SU-DHL-6 (cell line): ENCODE results near the gene ZNF580.

Experiments
- H2AFZ ChIP-seq: fragments of 200-600 bp; sonication (generic); 2 replicates; pipeline ENCODE4 v1.6.1; 2014; ENCODE audit warnings: low read depth, mild to moderate bottlenecking, moderate library complexity, mixed read lengths, antibody characterized with exemption, low read length; ENCODE audit not compliant: severe bottlenecking
- H3F3A ChIP-seq: fragments of 200-600 bp; shearing (Covaris generic); 2 replicates; pipeline ENCODE4 v1.6.0; 2016; ENCODE audit warnings: antibody characterized with exemption, mild to moderate bottlenecking; ENCODE audit not compliant: insufficient read depth
- H3K27ac ChIP-seq: fragments of 200-600 bp; sonication (generic); 2 replicates; pipeline ENCODE4 v1.5.1; 2016; ENCODE audit warnings: low read depth, mild to moderate bottlenecking, low read length, moderate library complexity, mixed read lengths
- H3K27me3 ChIP-seq: fragments of 200-600 bp; sonication (generic), shearing (Covaris generic); 2 replicates; pipeline ENCODE4 v1.6.0; 2014; ENCODE audit warnings: mild to moderate bottlenecking, low read length
- H3K36me3 ChIP-seq: fragments of 200-600 bp; sonication (generic); 2 replicates; pipeline ENCODE4 v1.6.1; 2014; ENCODE audit warnings: mild to moderate bottlenecking, low read length, mixed read lengths
- H3K4me2 ChIP-seq: fragments of 300-600, 200-600 bp; shearing (Covaris generic), sonication (generic); 2 replicates; pipeline ENCODE4 v1.6.0; 2014; ENCODE audit warnings: low read length, low read depth, mild to moderate bottlenecking; ENCODE audit not compliant: poor library complexity, severe bottlenecking
- H3K4me3 ChIP-seq: fragments of 200-600 bp; sonication (generic); 2 replicates; pipeline ENCODE4 v1.5.1; 2014; ENCODE audit warnings: antibody characterized with exemption, low read length, mild to moderate bottlenecking, mixed read lengths; ENCODE audit not compliant: insufficient read depth, poor library complexity, severe bottlenecking
- H3K79me2 ChIP-seq: fragments of 200-600 bp; sonication (generic); 2 replicates; pipeline ENCODE4 v1.6.1; 2014; ENCODE audit warnings: mild to moderate bottlenecking, low read length, moderate library complexity; ENCODE audit not compliant: insufficient read depth
- H3K9ac ChIP-seq: fragments of 200-600 bp; sonication (generic); 2 replicates; pipeline ENCODE4 v1.7.0; 2014; ENCODE audit warnings: mild to moderate bottlenecking, low read length
- H3K9me2 ChIP-seq: fragments of 200-600 bp; sonication (generic); replicated peaks from 2 replicates; pipeline ENCODE4 v1.6.1; 2014; ENCODE audit warnings: low read length; ENCODE audit not compliant: insufficient read depth
- H3K9me3 ChIP-seq: fragments of 200-600 bp; sonication (generic); 2 replicates; pipeline ENCODE4 v1.6.1; 2014; ENCODE audit warnings: low read length, mixed read lengths; ENCODE audit not compliant: insufficient read depth
- H4K20me1 ChIP-seq: fragments of 200-600 bp; sonication (generic); 2 replicates; pipeline ENCODE4 v1.6.1; 2014; ENCODE audit warnings: low read depth, mild to moderate bottlenecking, antibody characterized with exemption, low read length, moderate library complexity, mixed read lengths
- EZH2phosphoT487 ChIP-seq: fragments of 200-600 bp; sonication (generic), shearing (Covaris generic); conservative IDR thresholded peaks from 2 replicates; pipeline ENCODE4 v1.6.1; 2018; ENCODE audit warnings: mild to moderate bottlenecking, antibody characterized with exemption, low read length, moderate library complexity, mixed read lengths
- TF ChIP-seq, protein P1 (sequence below): fragments of 200-600 bp; sonication (generic); IDR thresholded peaks from one replicate; pipeline ENCODE4 v1.5.1; 2017; ENCODE audit warnings: antibody characterized with exemption, mild to moderate bottlenecking, low read length, moderate library complexity; ENCODE audit not compliant: insufficient read depth, poor library complexity, severe bottlenecking

The ZNF580 gene

DNA sequence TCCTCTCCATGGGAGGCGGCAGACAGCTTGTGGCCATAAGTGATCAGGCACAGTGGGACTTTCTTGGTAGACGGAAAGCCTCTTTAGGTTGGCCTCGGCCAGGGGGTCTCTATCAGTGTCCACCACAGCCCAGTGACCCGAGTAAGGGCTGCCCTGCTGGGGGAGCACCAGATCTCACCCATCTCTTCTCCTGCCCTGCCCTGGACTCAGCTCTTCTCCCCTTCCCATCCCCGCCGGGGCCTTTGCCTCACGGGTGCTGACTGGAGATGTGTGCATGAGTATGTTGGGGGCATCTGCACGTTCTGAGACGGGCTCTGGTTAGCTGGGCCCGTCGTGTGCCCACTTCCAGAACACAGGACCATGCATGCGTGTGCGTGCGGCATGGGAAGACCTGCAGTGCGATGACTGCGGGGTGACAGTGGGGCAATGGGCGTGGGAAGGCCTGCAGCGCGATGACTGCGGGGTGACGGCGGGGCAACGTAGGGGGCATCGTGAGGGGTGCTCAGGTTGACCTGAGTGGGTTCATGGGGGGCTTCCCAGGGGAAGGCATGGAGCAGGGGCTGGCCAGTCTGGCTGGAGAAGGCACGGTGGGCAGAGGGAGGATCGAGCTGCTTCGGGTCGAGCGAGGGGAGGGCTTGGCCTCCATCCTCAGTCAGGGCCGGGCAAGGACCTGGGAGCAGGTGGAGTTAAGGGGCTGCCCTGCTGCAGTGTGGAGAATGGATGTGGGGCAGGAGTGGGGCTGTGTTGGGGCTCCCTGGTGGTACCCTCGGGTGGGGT, 50.2 kb downstream of the ZNF580 start:
- Histone ChIP-seq H3K9me3 (no peaks in the 10 kb centered on the region), H3K4me3 (no peak overlapping the region), H3K9me2 (no peaks in the 10 kb centered on the region), H3K4me2 (no peak overlapping the region), H4K20me1 (no peaks in the 10 kb centered on the region), H3K79me2 (peaks cover 13% of the 10 kb centered on the region; the same call in 1 of the 2 replicates), H2AFZ (no peak overlapping the region), H3K27ac (no peak overlapping the region), H3K27me3 (no peaks in the 10 kb centered on the region), H3K36me3 (no peaks in the 10 kb centered on the region), H3K9ac (no peak overlapping the region), H3F3A (no peaks in the 10 kb centered on the region)
- TF ChIP-seq, protein P1, sequence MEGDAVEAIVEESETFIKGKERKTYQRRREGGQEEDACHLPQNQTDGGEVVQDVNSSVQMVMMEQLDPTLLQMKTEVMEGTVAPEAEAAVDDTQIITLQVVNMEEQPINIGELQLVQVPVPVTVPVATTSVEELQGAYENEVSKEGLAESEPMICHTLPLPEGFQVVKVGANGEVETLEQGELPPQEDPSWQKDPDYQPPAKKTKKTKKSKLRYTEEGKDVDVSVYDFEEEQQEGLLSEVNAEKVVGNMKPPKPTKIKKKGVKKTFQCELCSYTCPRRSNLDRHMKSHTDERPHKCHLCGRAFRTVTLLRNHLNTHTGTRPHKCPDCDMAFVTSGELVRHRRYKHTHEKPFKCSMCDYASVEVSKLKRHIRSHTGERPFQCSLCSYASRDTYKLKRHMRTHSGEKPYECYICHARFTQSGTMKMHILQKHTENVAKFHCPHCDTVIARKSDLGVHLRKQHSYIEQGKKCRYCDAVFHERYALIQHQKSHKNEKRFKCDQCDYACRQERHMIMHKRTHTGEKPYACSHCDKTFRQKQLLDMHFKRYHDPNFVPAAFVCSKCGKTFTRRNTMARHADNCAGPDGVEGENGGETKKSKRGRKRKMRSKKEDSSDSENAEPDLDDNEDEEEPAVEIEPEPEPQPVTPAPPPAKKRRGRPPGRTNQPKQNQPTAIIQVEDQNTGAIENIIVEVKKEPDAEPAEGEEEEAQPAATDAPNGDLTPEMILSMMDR = no peak
- no peak for TF ChIP-seq EZH2phosphoT487

DNA sequence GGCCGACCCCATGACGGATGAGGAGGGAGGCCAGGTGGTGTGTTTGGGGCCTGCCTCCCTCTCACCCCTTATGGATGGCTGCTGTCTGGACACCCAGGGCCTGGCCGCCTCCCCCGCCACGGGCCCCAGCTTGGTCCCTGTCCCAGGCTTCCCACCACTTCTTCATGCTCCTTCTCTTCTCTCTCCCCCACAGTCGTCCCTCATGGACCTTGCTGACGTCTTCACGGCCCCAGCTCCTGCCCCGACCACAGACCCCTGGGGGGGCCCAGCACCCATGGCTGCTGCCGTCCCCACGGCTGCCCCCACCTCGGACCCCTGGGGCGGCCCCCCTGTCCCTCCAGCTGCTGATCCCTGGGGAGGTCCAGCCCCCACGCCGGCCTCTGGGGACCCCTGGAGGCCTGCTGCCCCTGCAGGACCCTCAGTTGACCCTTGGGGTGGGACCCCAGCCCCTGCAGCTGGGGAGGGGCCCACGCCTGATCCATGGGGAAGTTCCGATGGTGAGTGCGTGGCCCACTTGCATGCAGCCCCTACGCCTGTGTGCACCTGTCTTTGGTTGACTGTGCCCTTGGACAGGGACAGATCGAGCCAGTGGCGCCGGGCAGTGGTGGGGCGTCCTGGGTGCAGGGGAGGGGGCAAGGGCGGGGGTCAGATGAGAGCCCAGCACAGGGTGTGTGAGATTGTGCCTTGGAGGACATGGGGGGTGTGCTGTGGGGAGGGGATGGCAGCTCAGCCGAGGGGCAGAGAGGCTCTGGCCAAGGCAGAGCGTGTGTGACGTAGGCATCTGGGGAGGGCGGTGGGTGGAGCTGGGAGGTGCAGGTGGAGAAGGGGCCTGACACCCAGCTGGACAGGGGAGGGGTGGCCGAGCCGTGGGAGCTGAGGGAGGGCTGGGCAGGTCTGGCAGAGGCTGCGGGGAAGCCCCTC, 51.0 kb downstream of the ZNF580 start:
- H3K27ac ChIP-seq = no peak overlapping the region
- no peaks in the 10 kb centered on the region for H3K27me3 ChIP-seq
- H4K20me1 ChIP-seq = no peaks in the 10 kb centered on the region
- H2AFZ ChIP-seq = no peak overlapping the region
- no peaks in the 10 kb centered on the region for H3K9me2 ChIP-seq
- no peaks in the 10 kb centered on the region for H3K9me3 ChIP-seq
- TF ChIP-seq, protein P1 = no peak
- no peak for TF ChIP-seq EZH2phosphoT487
- no peak overlapping the region for H3K4me2 ChIP-seq
- H3K36me3 ChIP-seq = no peaks in the 10 kb centered on the region
- H3K9ac ChIP-seq = no peak overlapping the region
- H3K79me2 ChIP-seq = peaks cover 5% of the 10 kb centered on the region; the same call in 1 of the 2 replicates
- no peaks in the 10 kb centered on the region for H3F3A ChIP-seq
- H3K4me3 ChIP-seq = no peak overlapping the region

DNA sequence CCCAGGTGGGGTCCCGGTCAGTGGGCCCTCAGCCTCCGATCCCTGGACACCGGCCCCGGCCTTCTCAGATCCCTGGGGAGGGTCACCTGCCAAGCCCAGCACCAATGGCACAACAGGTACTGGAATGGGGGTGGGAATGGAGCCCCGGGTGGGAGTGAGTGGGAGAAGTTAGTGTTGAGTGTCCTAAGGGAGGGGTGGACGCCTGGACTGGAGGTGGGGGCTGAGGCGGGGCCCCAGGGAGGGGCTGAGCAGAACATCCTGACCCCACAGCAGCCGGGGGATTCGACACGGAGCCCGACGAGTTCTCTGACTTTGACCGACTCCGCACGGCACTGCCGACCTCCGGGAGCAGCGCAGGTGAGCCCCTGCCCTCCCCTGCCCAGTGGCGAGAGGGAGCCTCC, 51.9 kb downstream of the ZNF580 start:
- H3K9me2 ChIP-seq = no peaks in the 10 kb centered on the region
- H3F3A ChIP-seq = no peaks in the 10 kb centered on the region
- TF ChIP-seq EZH2phosphoT487 = no peak
- TF ChIP-seq, protein P1 = no peak
- H4K20me1 ChIP-seq = no peaks in the 10 kb centered on the region
- no peak overlapping the region for H3K4me2 ChIP-seq
- H3K4me3 ChIP-seq = no peak overlapping the region
- no peak overlapping the region for H3K27ac ChIP-seq
- no peak overlapping the region for H2AFZ ChIP-seq
- H3K9me3 ChIP-seq = no peaks in the 10 kb centered on the region
- no peaks in the 10 kb centered on the region for H3K36me3 ChIP-seq
- no peak overlapping the region for H3K9ac ChIP-seq
- no peaks in the 10 kb centered on the region for H3K79me2 ChIP-seq
- H3K27me3 ChIP-seq = no peaks in the 10 kb centered on the region
